ENCODE data around the gene KLK3. TPM values are rescaled to one million over a fixed set of nuclear protein-coding genes. Genes with fewer than 3 reads are reported as not detected.

KLK3 gene
- total RNA-seq, 1 experiment from 2014 or later = not detected

- DNase-seq (ENCODE audit: low read depth, low spot score) (no peak), ATAC-seq (no peak)
- in situ Hi-C loops (cut with HindIII; ENCODE audit: low pct_unique_long_range_greater_than_20kb, low sequenced_read_pairs) = no loop called here
- H3K27me3 ChIP-seq (ENCODE audit: control insufficient read depth, insufficient read depth, low read length) = no peaks in the 10 kb centered on the region; the same call in 1 of the 2 replicates
- H3K4me3 ChIP-seq (ENCODE audit: low read depth in 2 of 2, low read length in 2 of 2) = no peak overlapping the region
- BruUV-seq (replicated peaks) = no TSS peak
- no peaks in the 10 kb centered on the region for H3K36me3 ChIP-seq (ENCODE audit: control insufficient read depth, insufficient read depth, low read length)
- TF ChIP-seq TCF7L2 (IDR thresholded peaks at IDR 0.05; ENCODE audit: low read depth, low read length) (no peak), CTCF (IDR thresholded peaks at IDR 0.05) (no peak), POLR2AphosphoS5 (IDR thresholded peaks at IDR 0.05; ENCODE audit: low read depth, low read length) (no peak), REST (IDR thresholded peaks at IDR 0.05; ENCODE audit: insufficient read depth in 1 of 2, low read depth in 2 of 2, low read length in 1 of 2) (no peak), SIN3A (IDR thresholded peaks at IDR 0.05; ENCODE audit: borderline replicate concordance, insufficient read depth, low read depth, low read length) (no peak)
- no peaks in the 10 kb centered on the region for H3K9me3 ChIP-seq (ENCODE audit: control insufficient read depth, insufficient read depth, low read depth, low read length)
- POLR2A ChIA-PET = no interaction called here
- no peak overlapping the region for H3K27ac ChIP-seq (ENCODE audit: low read length)
- intact Hi-C loops (cut with micrococcal nuclease; ENCODE audit: unreplicated experiment) = no loop called here
- CTCF ChIA-PET = no interaction called here
- H3K4me1 ChIP-seq (ENCODE audit: control insufficient read depth, insufficient read depth, low read length) = no peaks in the 10 kb centered on the region
Observed at GRCh38 chr19:50821248-50821612, 33.5 kb upstream of the KLK3 start.

GRCh38 chr19:50821622-50822021 is 33.1 kb upstream of the KLK3 start:
- no peak for ATAC-seq
- in situ Hi-C loops (cut with HindIII; ENCODE audit: low pct_unique_long_range_greater_than_20kb, low sequenced_read_pairs) (no loop called here), intact Hi-C loops (cut with micrococcal nuclease; ENCODE audit: unreplicated experiment) (no loop called here)
- no peak overlapping the region for H3K4me3 ChIP-seq (ENCODE audit: low read depth in 2 of 2, low read length in 2 of 2)
- ChIA-PET POLR2A (no interaction called here), CTCF (no interaction called here)
- TF ChIP-seq CTCF (IDR thresholded peaks at IDR 0.05) (no peak), SIN3A (IDR thresholded peaks at IDR 0.05; ENCODE audit: borderline replicate concordance, insufficient read depth, low read depth, low read length) (no peak), REST (IDR thresholded peaks at IDR 0.05; ENCODE audit: insufficient read depth in 1 of 2, low read depth in 2 of 2, low read length in 1 of 2) (no peak), POLR2AphosphoS5 (IDR thresholded peaks at IDR 0.05; ENCODE audit: low read depth, low read length) (no peak), TCF7L2 (IDR thresholded peaks at IDR 0.05; ENCODE audit: low read depth, low read length) (no peak)
- no TSS peak for BruUV-seq (replicated peaks)
- no peaks in the 10 kb centered on the region for H3K9me3 ChIP-seq (ENCODE audit: control insufficient read depth, insufficient read depth, low read depth, low read length)
- H3K4me1 ChIP-seq (ENCODE audit: control insufficient read depth, insufficient read depth, low read length) = no peaks in the 10 kb centered on the region
- no peak for DNase-seq (ENCODE audit: low read depth, low spot score)
- H3K36me3 ChIP-seq (ENCODE audit: control insufficient read depth, insufficient read depth, low read length) = no peaks in the 10 kb centered on the region
- no peak overlapping the region for H3K27ac ChIP-seq (ENCODE audit: low read length)
- H3K27me3 ChIP-seq (ENCODE audit: control insufficient read depth, insufficient read depth, low read length) = no peaks in the 10 kb centered on the region; the same call in 1 of the 2 replicates
